Upper lobe of right lung (tissue), 1 donor: ENCODE results near the gene ZNF600. TPM values are rescaled to one million over a fixed set of nuclear protein-coding genes. Genes with fewer than 3 reads are reported as not detected.
"Not testable (repeated sequence)": the region's sequence is repeated elsewhere in the genome, so short reads cannot be mapped to it uniquely, and the experiment has no call there.

Experiments used
- ATAC-seq: fragments of 200-7000 bp; cut with Tn5 transposase; one replicate; pipeline ENCODE4 v1.9.1; 2020; ENCODE audit warnings: mild to moderate bottlenecking, moderate library complexity
- DNase-seq: peaks from one replicate; pipeline ENCODE4 v3.0.0-alpha.2; 2020
- H3K27ac ChIP-seq: fragments of 200-600 bp; one replicate; pipeline ENCODE4 v1.8.0; 2022
- H3K27me3 ChIP-seq: fragments of 200-600 bp; one replicate; pipeline ENCODE4 v1.8.0; 2022; ENCODE audit warnings: mild to moderate bottlenecking
- H3K36me3 ChIP-seq: fragments of 200-600 bp; one replicate; pipeline ENCODE4 v1.8.0; 2022
- H3K4me1 ChIP-seq: fragments of 200-600 bp; one replicate; pipeline ENCODE4 v1.8.0; 2022
- H3K4me3 ChIP-seq: fragments of 200-600 bp; one replicate; pipeline ENCODE4 v1.8.0; 2022; ENCODE audit warnings: mild to moderate bottlenecking
- H3K9me3 ChIP-seq: fragments of 200-600 bp; one replicate; pipeline ENCODE4 v1.8.0; 2022
- intact Hi-C: fragments of 100-400 bp; cut with DNase I; formaldehyde crosslinking; loops from one replicate; pipeline ENCODE4 v1.11.0; 2022
- total RNA-seq: library from RNA; stranded (reverse); fragmentation: NEBNext Ultra II Directional; extraction: Animal tissue kit (Norgen Biotek cat#: 25700); gene quantifications from one replicate; pipeline ENCODE4 v1.2.1, GENCODE V29; 2021
- TF ChIP-seq, protein P1 (sequence below): fragments of 200-600 bp; IDR thresholded peaks from one replicate; pipeline ENCODE4 v1.8.0; 2022; ENCODE audit warnings: antibody characterized with exemption
- donor health status: DM: no; HTN: yes; CAD: no; lungs with severe emphysema.

Gene ZNF600
- total RNA-seq, 1 donor from 2014 or later = 13.1 TPM

GRCh38 chr19:52739576-52739975 is 47.0 kb downstream of the ZNF600 start:
- DNase-seq = no peak
- H3K27ac ChIP-seq = no peak overlapping the region
- H3K9me3 ChIP-seq = no peaks in the 10 kb centered on the region
- intact Hi-C loops = no loop called here
- H3K4me3 ChIP-seq = no peak overlapping the region
- H3K27me3 ChIP-seq = no peaks in the 10 kb centered on the region
- TF ChIP-seq, protein P1, sequence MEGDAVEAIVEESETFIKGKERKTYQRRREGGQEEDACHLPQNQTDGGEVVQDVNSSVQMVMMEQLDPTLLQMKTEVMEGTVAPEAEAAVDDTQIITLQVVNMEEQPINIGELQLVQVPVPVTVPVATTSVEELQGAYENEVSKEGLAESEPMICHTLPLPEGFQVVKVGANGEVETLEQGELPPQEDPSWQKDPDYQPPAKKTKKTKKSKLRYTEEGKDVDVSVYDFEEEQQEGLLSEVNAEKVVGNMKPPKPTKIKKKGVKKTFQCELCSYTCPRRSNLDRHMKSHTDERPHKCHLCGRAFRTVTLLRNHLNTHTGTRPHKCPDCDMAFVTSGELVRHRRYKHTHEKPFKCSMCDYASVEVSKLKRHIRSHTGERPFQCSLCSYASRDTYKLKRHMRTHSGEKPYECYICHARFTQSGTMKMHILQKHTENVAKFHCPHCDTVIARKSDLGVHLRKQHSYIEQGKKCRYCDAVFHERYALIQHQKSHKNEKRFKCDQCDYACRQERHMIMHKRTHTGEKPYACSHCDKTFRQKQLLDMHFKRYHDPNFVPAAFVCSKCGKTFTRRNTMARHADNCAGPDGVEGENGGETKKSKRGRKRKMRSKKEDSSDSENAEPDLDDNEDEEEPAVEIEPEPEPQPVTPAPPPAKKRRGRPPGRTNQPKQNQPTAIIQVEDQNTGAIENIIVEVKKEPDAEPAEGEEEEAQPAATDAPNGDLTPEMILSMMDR = no peak
- no peaks in the 10 kb centered on the region for H3K36me3 ChIP-seq
- no peaks in the 10 kb centered on the region for H3K4me1 ChIP-seq
- ATAC-seq = no peak

- H3K27ac ChIP-seq = peak overlapping the region; percentile 95
- H3K9me3 ChIP-seq = no peaks in the 10 kb centered on the region
- H3K27me3 ChIP-seq = no peaks in the 10 kb centered on the region
- H3K4me3 ChIP-seq = peak overlapping the region; percentile 85
- no peaks in the 10 kb centered on the region for H3K36me3 ChIP-seq
- no peaks in the 10 kb centered on the region for H3K4me1 ChIP-seq
- peak; percentile 72 for ATAC-seq
- TF ChIP-seq, protein P1 = no peak
- intact Hi-C loops = no loop called here
- peak; percentile 85 for DNase-seq
These were observed 50.9 kb downstream of the ZNF600 start for GRCh38 chr19:52735734-52736133.

DNA sequence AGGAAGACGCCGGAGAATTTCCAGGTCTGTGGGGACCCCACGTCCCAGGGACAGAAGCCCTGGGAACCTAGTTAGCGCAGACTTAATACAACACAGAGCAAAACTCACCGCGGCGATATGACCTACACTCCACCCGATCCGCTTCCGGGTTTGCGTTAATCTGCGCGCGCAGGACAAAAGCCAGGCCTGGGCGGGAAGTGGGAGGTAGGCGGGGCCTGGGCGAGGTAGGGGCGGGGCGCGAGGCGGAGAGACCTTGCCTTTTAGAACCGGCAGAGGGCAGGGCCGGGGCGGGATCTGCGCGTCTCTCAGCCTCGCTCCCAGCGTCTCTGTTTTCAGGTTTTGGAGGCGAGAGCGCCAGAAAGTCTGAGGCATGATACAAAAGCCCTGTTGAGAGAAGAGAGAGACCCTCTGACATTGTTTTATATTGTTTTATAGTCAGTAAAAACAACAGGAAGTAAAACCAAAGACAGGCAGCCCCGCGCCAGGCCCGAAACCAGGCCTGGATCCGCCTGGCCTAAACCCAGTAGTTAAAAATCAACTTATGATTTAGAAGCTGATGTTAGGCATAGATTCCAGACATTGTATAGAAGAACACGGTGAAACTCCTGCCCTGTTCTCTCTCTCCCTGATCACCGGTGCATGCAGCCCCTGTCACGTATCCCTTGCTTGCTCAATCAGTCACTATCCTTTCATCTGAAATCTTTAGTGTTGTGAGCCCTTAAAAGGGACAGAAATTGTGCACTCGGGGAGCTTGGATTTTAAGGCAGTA is 51.5 kb downstream of the ZNF600 start, which contains the start of gene ZNF611:
Gene ZNF611 (minus strand): TSS at position 152 of the 769 bp plus-strand sequence. CDS start 19,150 bp downstream, outside the sequence.
- DNase-seq (peak; percentile 99), ATAC-seq (peak; percentile 99)
- TF ChIP-seq, protein P1 = peak; percentile 57
- H3K27ac ChIP-seq = peak within 1 kb of the TSS; percentile 95
- H3K36me3 ChIP-seq = no peaks in the 10 kb centered on the region
- H3K27me3 ChIP-seq = no peaks in the 10 kb centered on the region
- no peaks in the 10 kb centered on the region for H3K4me1 ChIP-seq
- intact Hi-C loops = no loop called here
- H3K4me3 ChIP-seq = peak within 1 kb of the TSS; percentile 85
- no peaks in the 10 kb centered on the region for H3K9me3 ChIP-seq

DNA sequence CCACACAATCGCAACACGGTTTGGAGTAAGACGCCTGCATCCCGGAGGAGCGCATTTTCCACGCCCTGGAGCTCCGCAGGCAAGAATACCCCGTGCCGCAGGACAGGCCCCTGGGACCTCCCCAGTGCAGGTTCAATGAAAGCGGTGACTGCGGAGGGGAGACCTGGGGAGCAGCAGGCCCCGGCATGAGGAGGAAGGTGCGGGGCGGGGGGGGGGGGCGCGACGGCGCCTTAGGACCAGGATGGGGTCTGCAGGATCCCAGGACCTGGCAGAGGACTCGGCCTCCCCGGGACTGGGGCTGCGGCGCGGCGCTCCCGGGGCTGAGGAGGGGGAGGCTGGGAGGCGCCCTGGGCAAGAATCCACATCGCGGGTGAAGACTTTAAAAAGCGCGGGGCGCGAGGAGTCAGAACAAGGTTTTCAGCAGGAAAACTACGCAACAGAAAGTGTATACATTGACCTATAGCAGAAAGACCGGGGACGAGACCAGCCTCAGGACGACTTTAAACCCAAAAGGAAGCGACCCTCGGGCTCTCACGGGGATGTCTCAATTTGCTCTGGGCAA is 52.2 kb downstream of the ZNF600 start:
- H3K27me3 ChIP-seq = no peaks in the 10 kb centered on the region
- H3K36me3 ChIP-seq = no peaks in the 10 kb centered on the region
- H3K4me3 ChIP-seq = peak overlapping the region; percentile 85
- intact Hi-C loops = no loop called here
- H3K27ac ChIP-seq = peak overlapping the region; percentile 95
- peak; percentile 21 for ATAC-seq
- DNase-seq = no peak
- TF ChIP-seq, protein P1 = no peak
- no peaks in the 10 kb centered on the region for H3K4me1 ChIP-seq
- no peaks in the 10 kb centered on the region for H3K9me3 ChIP-seq

DNA sequence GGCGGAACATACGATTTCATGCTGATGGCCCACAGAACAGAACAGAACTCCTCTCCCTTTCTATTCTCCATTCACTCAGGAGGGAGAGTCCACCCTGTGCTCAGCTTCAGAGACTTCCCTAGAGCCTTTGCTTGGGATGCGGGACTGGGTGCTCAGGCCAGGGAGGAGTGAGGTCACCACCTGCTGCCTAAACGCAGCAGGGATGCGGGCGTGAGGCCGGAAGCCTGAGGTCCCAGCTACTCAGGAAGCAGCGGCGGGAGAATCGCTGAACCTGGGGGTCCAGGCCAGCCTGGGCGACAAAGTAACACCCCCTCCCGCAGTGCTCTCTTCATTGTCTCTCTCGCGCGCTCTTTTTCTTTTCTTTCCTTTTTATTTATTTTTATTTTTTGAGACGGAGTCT is 60.5 kb downstream of the ZNF600 start:
- ATAC-seq, DNase-seq, H3K9me3 ChIP-seq, H3K27ac ChIP-seq, intact Hi-C loops, H3K27me3 ChIP-seq, H3K4me1 ChIP-seq, H3K4me3 ChIP-seq: not testable (repeated sequence)
- H3K36me3 ChIP-seq = peaks cover 22% of the 10 kb centered on the region

DNA sequence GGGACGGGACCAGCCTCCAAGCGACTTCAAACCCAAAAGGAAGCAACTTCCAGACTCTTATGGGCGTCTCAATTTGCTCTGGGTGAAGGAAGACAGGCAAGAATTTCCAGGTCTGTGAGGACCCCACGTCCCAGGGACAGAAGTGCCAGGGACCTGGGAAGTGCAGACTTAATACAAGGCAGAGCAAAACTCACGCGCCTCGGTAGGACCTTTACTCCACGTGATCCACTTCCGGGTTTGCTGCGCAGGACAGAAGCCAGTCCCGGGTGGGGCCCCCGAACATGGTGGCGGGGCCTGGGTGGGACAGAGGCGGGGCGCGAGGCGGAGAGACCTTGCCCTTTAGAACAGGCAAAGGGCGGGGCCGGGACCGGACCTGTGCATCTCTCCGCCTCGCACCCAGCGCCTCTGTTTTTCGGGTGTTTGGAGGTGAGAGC is 61.0 kb downstream of the ZNF600 start:
- intact Hi-C loops = no loop called here
- ATAC-seq (no peak), DNase-seq (no peak)
- Histone ChIP-seq H3K27me3 (no peaks in the 10 kb centered on the region), H3K36me3 (peaks cover 22% of the 10 kb centered on the region), H3K4me1 (no peaks in the 10 kb centered on the region), H3K27ac (no peak overlapping the region), H3K9me3 (no peaks in the 10 kb centered on the region), H3K4me3 (no peak overlapping the region)
- TF ChIP-seq, protein P1 = no peak
